T follicular helper cell (primary cell): Measurements from ENCODE around the gene STXBP4.

Source experiments
- DNase-seq: peaks from one replicate; pipeline ENCODE4 v3.0.0-alpha.2; 2020; ENCODE audit warnings: low read depth

STXBP4 gene

DNA sequence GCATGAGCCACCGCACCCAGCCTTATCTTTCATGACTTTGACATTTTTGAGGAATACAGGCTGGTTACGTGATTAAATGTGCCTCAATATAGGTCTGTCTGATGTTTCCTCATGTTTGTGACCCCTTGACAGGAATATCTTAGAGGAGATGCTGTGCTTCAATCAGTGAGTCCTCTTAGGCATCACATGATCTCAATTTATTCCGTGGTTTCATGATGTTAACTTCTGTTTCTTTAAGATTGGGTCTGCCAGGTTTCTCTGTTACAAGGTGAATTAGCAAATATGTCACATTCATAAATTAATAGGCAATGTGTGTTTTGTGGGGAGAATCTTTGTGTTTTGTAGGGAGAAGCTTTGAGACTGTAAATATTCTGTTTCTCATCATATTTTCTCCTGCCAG, 3.3 kb downstream of the STXBP4 start:
- no peak for DNase-seq

DNA sequence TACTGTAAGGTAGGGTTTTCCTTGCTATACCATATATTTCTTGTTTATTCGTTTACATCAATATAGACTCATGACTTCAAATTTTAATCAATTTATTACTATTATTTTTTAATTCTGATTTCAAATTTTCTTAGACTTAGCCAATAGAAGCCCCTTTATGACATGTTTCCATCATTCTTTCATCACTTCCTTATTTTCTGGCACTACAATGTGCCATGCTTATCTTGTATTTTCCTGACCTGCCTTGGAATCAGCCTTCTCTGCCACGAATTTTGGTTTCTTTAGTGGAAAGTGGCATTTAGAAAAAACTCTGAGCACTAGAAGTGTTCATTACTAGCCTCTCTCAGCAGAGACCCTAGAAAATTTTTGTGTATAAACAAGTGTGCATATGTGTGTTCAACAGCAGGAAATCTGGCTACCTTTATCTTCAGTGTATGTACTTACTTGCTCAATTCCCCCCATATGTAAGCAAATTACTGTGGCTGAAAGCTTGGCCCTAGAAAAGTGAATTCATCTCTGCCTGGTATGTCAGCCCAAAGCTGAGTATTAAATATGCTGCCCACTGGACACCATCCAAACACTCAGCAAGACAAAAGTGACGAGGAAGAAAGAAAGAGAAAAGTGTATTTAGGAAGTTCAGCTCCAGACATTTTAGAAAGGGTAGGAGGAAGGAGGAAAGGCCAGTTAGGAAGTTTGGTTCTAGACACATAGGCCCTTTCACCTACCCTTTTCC, 4.0 kb downstream of the STXBP4 start:
- no peak for DNase-seq

DNA sequence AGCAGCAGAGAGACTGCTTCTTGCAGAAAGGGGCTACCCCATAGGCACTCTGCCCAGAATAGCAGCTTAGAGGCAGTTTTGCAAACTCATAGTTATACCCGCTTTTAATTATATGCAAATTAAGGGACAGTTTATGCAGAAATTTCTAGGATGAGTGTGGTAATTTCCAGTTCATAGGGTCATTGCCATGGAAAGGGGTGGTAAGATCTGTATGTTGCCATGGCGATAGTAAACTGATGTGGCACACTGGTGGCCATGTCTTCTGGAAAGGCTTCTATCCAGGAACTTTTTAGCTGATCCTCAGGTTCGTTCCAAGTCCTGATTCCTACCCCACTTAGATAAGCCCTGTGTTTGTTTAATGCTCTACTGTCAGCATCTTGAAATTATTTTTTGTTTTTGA, 6.2 kb downstream of the STXBP4 start:
- DNase-seq = no peak

DNA sequence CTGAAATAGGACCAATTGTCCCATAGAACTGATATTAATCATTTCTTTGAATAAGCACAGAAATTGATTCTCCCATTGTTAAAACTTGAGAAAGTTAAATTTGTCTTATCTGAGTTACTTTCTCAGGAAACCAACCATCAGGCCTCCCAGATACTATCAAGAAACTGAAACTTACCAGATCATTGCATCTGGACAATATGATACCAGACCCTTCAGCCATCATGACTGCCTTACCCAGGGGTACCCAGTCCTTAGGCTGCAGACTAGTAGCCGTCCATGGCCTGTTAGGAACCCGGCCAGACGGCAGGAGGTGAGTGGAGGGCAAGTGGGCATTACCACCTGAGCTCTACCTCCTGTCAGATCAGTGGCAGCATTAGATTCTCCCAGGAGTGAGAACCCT, 7.8 kb downstream of the STXBP4 start:
- no peak for DNase-seq

DNA sequence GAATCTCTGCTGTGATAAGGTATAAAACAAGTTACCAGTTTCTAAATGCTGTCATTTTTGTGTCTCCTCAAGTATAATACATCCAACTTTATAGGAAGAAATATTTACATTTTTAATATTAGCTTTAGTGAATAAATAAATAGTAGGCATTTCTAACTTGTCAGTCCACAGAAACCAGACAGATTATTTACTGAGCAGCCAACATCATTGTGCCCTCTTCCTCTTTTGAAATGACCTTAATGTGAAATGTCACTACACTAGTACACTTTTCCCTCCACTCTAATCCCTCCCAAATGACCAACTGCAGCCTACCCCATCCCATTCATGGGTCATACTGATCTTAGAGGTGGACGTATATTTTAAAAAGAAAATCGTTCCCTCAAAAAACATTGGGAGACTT, 9.2 kb downstream of the STXBP4 start:
- no peak for DNase-seq

DNA sequence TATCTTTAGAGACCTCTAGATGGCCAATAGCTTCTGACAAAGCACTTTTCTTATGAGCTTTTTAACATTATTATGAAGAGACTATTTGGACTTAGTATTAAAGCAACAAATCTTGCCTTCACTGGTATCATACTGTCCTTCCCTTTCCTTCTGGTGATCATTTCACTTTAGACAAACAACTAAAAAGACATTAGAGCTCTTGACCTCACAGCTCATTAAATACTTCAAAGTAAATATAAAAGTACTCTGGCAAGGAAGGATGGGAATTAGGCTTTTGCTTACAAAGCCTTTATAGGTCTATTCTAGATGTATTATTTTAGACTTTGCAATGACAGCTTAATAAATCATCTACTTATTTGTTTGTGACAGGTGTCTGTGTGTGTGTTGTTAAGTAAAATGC, 11.1 kb downstream of the STXBP4 start:
- DNase-seq = no peak

DNA sequence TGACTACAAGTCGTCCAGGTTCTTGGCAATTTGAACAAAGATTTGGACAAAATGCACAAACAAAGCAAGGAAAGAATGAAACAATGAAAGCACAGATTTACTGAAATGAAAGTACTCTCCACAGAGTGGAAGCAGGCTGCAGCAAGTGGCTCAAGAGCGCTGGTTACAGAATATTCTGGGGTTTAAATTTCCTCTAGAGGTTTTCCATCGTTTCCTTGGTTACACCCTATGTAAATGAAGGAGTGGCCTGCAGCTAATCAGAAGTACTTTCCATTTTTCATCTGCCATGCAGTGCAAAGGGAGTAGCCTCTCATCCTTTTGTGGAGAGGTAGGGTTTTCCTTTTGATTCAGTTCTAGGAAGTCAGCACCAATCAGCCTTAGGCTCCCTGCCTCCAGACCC, 11.8 kb downstream of the STXBP4 start:
- no peak for DNase-seq

DNA sequence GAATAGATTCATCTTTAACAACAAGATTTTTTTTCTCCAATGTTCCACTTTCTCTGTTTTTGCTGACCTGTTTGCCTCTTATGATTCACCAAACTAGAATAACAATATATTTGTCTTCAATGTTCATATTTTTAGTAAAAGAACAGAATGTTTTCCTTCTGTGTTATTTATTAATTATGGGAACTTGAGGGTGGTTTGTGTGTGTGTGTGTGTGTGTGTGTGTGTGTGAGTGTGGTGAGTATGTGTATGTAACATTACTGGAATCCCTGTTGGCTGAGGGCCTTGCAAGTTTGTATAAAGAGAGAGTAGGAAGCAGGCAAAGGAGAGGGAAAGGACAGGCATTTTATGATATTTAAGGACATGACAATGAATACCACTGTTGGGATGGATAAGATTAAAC, 13.8 kb downstream of the STXBP4 start:
- DNase-seq = no peak

DNA sequence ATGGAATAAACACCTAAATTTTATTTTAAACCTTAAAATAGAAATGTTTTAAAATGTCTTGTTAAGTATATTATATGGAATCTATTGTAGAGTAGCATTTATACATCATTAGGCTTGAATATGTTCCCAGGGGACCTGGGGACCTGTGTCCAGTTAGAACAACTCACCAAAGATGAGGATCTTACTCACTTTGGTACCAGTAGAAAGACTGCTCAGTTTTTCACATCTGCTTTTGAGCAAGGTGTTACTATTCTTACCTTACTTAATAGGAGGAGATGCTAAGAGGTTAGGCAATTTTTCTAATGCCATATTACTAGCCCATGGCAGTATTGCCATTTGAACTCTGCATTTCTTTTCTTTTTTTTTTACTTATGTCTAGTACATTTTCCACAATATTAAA, 14.7 kb downstream of the STXBP4 start:
- DNase-seq = no peak

DNA sequence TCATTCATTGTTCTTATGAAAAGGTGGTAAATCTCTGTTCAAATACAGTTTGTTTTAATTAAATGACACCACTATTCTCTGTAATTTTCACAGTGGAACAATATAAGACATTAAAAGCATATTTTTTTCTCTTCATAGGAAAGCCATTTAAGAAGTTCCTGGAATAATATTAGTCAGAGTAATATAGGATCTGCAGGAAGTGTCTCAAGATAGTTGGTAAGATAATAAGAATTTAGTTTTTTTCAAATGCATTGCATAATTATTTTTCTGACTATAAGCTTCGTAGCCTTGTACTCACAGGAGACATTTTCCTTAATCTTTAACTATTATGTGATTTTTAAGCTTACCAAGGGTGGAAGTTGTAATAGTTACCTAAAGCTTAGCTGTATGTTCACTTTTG, 16.9 kb downstream of the STXBP4 start:
- no peak for DNase-seq

DNA sequence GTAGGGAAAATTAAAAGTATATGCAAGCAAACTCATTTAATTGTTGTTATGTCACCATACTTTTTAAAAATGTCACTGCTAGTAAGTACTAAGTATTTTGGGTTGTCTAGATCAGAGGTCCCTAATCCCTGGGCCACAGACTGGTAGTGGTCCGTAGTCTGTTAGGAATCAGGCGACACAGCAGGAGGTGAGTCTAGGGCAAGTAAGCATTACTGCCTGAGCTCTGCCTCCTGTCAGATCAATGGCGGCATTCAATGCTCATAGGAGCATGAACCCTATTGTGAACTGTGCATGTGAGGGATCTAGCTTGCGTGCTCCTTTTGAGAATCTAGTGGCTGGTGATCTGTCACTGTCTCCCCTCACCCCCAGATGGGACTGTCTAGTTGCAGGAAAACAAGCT, 21.6 kb downstream of the STXBP4 start:
- DNase-seq = no peak

DNA sequence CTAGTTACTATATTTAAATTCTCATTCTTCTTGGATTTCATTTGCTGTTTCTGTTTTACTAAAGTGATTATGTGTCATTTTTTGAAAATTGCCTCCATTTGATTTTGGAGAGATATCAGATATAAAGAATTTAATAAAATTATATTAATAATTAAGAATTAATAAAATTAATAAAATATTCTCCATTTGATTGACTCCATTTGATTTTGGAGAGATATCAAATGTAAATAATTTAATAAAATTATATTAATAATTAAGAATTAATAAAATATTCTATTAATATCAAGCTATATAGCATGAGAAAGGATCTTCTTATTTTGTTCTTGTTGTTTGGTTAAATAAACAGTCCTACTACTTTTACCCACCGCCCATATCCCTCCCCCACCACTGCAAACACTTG, 23.0 kb downstream of the STXBP4 start:
- DNase-seq = no peak

DNA sequence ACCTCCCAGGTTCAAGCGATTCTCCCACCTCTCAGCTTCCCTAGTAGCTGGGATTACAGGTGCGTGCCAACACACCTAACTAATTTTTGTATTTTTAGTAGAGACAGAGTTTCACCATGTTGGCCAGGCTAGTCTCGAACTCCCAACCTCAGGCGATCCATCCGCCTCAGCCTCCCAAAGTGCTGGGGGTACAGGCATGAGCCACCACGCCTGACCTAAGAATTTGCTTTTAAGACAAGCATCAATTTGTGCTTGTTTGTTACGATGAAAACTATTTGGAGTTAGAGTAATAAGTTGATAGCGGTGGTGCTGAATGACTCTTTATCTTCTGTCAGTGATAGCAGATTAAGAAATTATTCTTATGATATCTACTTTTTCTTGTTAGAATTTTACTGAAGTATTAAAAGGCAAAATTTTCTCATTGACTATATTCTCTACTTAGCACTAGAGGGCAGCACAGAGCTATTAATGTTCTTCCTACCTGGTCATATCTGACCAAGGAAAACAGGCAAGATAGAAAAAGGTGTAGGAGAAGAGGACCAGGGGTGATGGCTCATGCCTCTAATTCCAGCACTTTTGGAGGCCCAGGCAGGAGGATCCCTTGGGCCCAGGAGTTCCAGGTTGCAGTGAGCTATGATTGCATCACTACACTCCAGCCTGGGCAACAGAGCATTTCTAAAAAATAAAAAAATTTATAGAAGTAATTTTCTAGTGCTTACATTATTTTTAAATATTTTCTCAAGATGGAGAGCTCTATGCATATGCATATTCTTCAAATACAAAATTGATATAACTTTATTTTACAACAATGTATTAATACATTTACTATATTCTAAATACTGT, 24.5 kb downstream of the STXBP4 start:
- DNase-seq = no peak

DNA sequence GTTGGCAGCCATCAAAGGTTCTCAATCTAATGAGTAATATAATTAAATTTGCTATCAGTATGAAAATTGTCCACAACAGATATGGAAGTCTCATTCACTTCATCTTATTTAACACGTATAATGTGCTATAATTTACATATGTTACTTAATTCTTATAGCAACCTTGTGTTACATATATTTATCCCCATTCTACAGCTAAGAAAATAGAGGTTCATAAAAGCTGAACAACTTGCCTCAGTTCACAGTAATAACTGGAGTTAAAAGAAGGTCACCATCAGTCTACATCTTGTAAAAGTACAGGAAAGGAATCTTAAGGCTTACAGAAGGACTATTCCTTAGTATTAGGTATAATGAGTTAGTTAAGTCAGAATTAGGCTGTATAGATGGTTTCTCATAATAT, 27.9 kb downstream of the STXBP4 start:
- DNase-seq = no peak

DNA sequence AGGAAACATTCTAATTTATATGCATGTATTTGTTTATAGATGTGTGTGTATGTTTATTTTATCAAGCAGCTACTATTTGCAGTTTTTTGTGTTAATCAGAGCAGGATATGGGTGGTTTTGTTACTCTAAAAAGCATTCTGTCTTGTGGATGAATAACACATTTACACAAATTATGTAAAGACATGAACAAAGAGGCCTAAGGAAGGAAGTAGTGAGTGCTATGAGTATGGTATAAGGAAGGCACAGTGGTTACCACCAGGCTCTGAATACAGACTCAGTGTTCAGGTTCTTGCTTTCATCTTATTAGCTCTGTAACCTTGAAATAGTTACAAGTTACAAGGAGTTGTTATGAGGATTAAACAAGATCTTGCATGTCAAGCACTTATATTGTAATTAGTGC, 33.9 kb downstream of the STXBP4 start:
- DNase-seq = no peak

DNA sequence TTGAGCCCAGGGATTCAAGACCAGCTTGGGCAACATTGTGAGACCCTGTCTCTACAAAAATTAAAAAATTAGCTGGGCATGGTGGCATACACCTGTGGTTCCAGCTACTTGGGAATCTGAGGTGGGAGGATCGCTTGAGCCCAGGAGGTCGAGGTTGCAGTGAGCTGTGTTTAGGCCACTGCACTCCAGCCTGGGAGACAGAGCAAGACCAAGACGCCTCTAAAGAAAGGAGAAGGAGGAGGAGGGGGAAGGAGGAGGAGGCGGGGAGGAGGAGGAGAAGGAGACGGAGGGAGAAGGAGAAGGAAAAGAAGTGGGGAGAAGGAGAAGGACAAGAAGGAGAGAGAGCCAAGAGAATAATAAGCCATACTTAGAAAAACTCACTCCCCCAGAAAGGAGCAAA, 35.9 kb downstream of the STXBP4 start:
- DNase-seq = no peak

DNA sequence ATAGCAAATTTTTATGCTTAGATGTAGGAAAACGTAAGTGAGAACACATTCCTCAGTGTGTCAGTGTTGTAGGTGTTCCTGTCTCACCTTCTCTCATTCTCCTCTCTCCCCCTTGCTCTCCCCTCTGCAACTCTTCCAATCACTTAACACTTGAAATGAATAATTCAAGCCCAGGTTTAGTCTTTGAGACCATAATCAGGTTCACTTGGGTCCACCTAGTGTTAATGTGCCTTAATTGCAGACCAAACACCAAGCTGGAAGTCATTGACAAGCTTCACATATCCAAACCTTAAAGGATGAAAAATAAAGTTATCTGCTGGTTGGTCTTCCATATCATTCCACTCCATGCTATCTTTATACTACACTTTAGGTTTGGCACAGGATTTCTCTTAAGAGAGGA, 37.0 kb downstream of the STXBP4 start:
- DNase-seq = no peak

DNA sequence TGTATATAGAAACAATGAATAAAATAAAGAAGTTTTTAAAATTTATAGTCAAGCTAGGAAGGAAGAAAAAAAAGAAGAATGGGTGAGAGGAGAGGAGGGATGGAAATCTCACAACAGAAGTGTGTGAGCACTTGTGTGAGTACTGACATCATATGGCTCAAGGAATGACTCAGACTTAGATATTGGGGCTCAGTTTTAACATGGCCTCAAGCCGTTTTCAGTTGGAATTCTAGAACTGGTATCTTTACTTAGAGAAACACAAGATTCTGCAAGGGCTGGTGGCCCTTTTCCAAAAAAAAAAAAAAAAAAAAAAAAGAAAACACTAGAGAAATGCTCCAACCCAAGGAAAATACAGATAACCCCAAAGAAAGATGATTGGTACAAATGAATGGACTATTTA, 55.1 kb downstream of the STXBP4 start:
- DNase-seq = no peak

DNA sequence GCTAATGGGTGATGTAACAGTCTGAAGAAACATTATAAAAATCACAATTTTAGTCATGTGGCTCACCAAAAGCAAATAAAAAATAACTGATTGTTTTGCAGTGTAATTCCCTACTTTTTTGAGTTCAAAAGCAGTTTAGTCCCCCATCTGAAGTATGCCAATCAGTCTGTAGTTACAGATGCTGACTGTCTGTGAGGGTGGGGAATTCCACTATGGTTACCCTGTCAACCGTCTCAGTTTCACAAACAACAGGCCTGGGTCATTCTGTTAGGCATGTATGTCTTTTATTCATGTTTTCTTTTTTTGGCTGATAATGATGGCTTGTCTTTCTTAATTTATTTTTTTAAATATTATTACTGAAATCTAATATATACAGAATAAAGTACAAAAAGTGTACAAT, 69.3 kb downstream of the STXBP4 start:
- DNase-seq = no peak

DNA sequence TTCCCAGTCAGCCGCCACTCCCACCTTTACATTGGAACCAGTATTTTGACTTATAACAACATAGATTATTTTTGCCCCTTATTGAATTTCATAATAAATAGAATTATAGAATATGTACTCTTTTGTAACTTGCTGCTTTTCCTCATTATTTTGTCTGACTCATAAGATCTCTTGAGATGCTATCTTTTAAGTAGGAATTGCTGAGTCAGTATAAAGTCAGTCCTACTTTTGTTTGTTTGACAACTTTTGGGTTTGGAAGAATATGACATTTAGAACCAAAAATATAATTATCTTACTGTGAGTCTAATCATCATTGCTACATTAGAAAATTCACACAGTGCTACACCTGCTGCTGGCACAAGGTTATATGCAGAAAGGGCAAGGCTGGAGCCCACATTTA, 69.7 kb downstream of the STXBP4 start:
- no peak for DNase-seq

DNA sequence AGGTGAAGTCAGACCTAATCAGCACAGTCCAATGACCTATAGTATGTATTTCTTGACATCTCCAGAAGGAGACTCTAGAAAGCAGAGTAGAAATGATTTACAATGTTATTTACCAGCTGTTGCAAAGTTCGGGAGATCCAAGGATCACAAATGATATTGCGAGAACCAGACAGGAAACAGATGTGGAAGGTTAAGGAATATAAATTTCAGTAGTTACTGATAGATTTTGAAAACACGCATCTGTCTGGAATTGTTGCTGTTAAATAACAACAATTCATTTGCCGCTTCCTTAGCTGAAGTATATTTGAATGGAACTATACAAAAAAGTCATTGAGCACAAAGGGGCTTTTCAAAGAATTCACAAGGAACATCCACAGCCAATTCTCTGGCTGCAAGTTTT, 72.0 kb downstream of the STXBP4 start:
- no peak for DNase-seq

DNA sequence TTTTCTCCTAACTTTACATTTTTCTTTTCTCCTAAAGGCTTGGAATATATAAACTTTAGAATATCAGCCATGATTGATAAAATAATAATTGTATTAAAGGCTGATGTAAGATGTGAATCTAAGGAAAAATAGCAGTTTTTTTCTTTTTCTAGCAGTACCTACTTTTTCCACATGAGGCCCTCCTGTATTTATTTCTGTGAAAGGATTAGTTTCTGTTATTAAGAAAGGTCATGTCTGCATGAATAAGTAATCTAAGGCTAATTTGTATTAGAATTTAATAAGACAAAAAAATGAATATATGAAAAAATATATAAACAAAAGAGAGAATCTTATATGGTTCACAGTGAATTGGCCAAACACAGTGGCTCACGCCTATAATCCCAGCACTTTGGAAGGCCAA, 85.3 kb downstream of the STXBP4 start:
- no peak for DNase-seq

DNA sequence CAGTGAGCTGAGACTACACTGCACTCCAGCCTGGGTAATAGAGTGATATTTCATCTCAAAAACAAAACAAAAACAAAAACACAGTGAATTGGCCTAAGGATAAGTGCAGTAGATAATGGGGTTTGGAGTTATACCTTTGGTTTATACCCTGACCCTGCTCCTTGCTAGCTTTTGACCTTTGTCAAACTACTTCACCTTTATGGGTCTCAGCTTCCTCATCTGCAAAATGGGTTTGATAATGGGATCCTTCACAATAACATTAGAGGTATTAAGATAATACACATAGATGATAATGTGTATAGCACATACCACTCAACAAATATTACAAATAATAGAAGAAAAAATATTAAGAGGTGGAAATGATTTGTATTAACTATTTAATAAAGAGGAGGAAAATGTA, 85.9 kb downstream of the STXBP4 start:
- no peak for DNase-seq

DNA sequence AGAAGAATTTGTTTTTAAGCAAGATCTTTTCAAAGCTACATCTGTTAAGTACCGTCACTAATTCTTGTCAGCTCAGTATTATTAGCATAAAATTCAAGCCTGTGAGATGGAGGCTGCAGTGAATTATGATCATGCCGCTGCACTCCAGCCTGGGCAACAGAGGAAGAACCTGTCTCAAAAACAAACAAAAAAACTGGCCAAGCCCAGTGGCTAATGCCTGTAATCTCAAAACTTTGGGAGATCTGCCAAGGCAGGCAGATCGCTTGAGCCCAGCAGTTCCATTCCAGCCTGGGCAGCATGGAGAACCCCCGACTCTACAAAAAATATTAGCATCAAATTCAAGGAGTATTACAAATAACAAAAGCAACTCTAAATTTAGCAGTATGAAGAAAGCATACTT, 88.0 kb downstream of the STXBP4 start:
- no peak for DNase-seq
